ENCODE measurements around the gene ADGRA1. TPM values are rescaled to one million over a fixed set of nuclear protein-coding genes. Genes with fewer than 3 reads are reported as not detected.

The ADGRA1 gene
- total RNA-seq, result not detected

GRCh38 chr10:133087679-133088178 lies at the start of gene ADGRA1:
ADGRA1 (plus strand) TSS chr10:133087924; CDS start chr10:133088910, 986 bp downstream.
- Histone ChIP-seq H3K4me1 (peaks cover 3% of the 10 kb centered on the region in 2 donors), H3K4me3 (peak within 1 kb of the TSS; percentile 25 to 29 (median 28)), H3K27me3 (peaks cover 48 to 61% (median 53%) of the 10 kb centered on the region in 3 donors), H3K27ac (no peak within 1 kb of the TSS), H3K9me3 (no peaks in the 10 kb centered on the region), H3K36me3 (no peaks in the 10 kb centered on the region)
- in situ Hi-C loops (cut with MboI; ENCODE audit: low sequenced_read_pairs in 4 of 4), result no loop called here
- no peak for DNase-seq
- TF ChIP-seq CTCF (IDR thresholded peaks at IDR 0.05 in 4 of 5, conservative IDR thresholded peaks at IDR 0.05 in 1 of 5) (no peak), POLR2A (IDR thresholded peaks at IDR 0.05) (no peak)
- intact Hi-C loops (cut with DNase I; ENCODE audit: low total_unique reads), result loop anchor here (2.0 kb wide), 1 partner anchor 31 kb away; no protein-coding TSS in a partner anchor
- ATAC-seq, result peak in 1 of 2 donors; percentile 53

- Histone ChIP-seq H3K4me3 (no peak overlapping the region), H3K9me3 (no peaks in the 10 kb centered on the region), H3K27ac (no peak overlapping the region), H3K27me3 (peaks cover 12 to 43% (median 34%) of the 10 kb centered on the region in 3 donors), H3K4me1 (no peaks in the 10 kb centered on the region), H3K36me3 (no peaks in the 10 kb centered on the region)
- TF ChIP-seq POLR2A (IDR thresholded peaks at IDR 0.05), result no peak
- no peak for TF ChIP-seq CTCF (IDR thresholded peaks at IDR 0.05 in 4 of 5, conservative IDR thresholded peaks at IDR 0.05 in 1 of 5)
- in situ Hi-C loops (cut with MboI; ENCODE audit: low sequenced_read_pairs in 4 of 4), result no loop called here
- ATAC-seq (no peak), DNase-seq (no peak)
- intact Hi-C loops (cut with DNase I; ENCODE audit: low total_unique reads), result loop anchor here (10.0 kb wide), 1 partner anchor 87 kb away; no protein-coding TSS in a partner anchor
Observed at GRCh38 chr10:133038036-133038823, 49.5 kb upstream of the ADGRA1 start.

- no peak for DNase-seq
- intact Hi-C loops (cut with DNase I; ENCODE audit: low total_unique reads), result loop anchor here (10.0 kb wide), 1 partner anchor 86 kb away; no protein-coding TSS in a partner anchor
Observed at GRCh38 chr10:133039107-133039802, 48.5 kb upstream of the ADGRA1 start.

GRCh38 chr10:133039803-133040165 lies 47.9 kb upstream of the ADGRA1 start:
- Histone ChIP-seq H3K36me3 (no peaks in the 10 kb centered on the region), H3K4me3 (no peak overlapping the region), H3K9me3 (no peaks in the 10 kb centered on the region), H3K4me1 (no peaks in the 10 kb centered on the region), H3K27ac (no peak overlapping the region), H3K27me3 (peaks cover 16 to 46% (median 38%) of the 10 kb centered on the region in 3 donors)
- intact Hi-C loops (cut with DNase I; ENCODE audit: low total_unique reads) (loop anchor here (10.0 kb wide), 1 partner anchor 85 kb away; no protein-coding TSS in a partner anchor), in situ Hi-C loops (cut with MboI; ENCODE audit: low sequenced_read_pairs in 4 of 4) (no loop called here)
- no peak for ATAC-seq
- no peak for DNase-seq
- TF ChIP-seq CTCF (IDR thresholded peaks at IDR 0.05 in 4 of 5, conservative IDR thresholded peaks at IDR 0.05 in 1 of 5), result no peak
- no peak for TF ChIP-seq POLR2A (IDR thresholded peaks at IDR 0.05)

More at GRCh38 chr10:133039107-133039802, 48.5 kb upstream of the ADGRA1 start:
- Histone ChIP-seq H3K9me3 (no peaks in the 10 kb centered on the region), H3K4me1 (no peaks in the 10 kb centered on the region), H3K27me3 (peaks cover 16 to 46% (median 38%) of the 10 kb centered on the region in 3 donors), H3K27ac (no peak overlapping the region), H3K4me3 (no peak overlapping the region), H3K36me3 (no peaks in the 10 kb centered on the region)
- ATAC-seq, result no peak
- TF ChIP-seq POLR2A (IDR thresholded peaks at IDR 0.05) (no peak), CTCF (IDR thresholded peaks at IDR 0.05 in 4 of 5, conservative IDR thresholded peaks at IDR 0.05 in 1 of 5) (no peak)
- in situ Hi-C loops (cut with MboI; ENCODE audit: low sequenced_read_pairs in 4 of 4), result no loop called here

All from gastrocnemius medialis (tissue), 4 donors.